Measurements from ENCODE around the gene HM13. TPM values are rescaled to one million over a fixed set of nuclear protein-coding genes. Genes with fewer than 3 reads are reported as not detected.

HM13 gene
- 46.7 and 53.2 TPM in 2 replicates for total RNA-seq (2012; rRNA removed)
- 203 and 207 TPM in 2 replicates for polyA plus RNA-seq (2012; rRNA removed)
- 159 and 176 TPM in 2 replicates for polyA plus RNA-seq (2012; cell fraction: cytosol; rRNA removed)
- polyA plus RNA-seq (2012; cell fraction: nucleus; rRNA removed; ENCODE audit: low replicate concordance), result 138 and 153 TPM in 2 replicates
- Bru-seq, nascent RNA, result percentile 91 among the genes with signal in this experiment
- percentile 91 among the genes with signal in this experiment for BruChase-seq, experiment 1, labeled RNA remaining after a 6-hour chase
- percentile 87 among the genes with signal in this experiment for BruChase-seq, experiment 2, labeled RNA remaining after a 2-hour chase
- long read RNA-seq, transcript HM13-202 (12 exons, 1,606 nt), result major isoform, 265 of 339 reads
- long read RNA-seq, transcript HM13-201 (13 exons, 1,809 nt), result minor isoform, 6 of 339 reads
- long read RNA-seq, partial matches to known transcripts, result 16 of 339 reads
- long read RNA-seq, other reads (novel, unspliced or antisense), result 47 of 339 reads

GRCh38 chr20:31514154-31515071 is at the start of gene HM13:
TSS of gene HM13 (plus strand) at chr20:31514442. CDS start at chr20:31514552, 110 bp downstream.
- H2BK20ac ChIP-seq (ENCODE audit: low read depth, low read length), result no peak within 1 kb of the TSS
- DNase-seq, result peak; percentile 94
- POLR2A ChIA-PET (ENCODE audit: unreplicated experiment), result no interaction called here
- peaks cover 8% of the 10 kb centered on the region for H3K36me3 ChIP-seq (ENCODE audit: control insufficient read depth, insufficient read depth, low read length)
- 1% methylated on average over 34 of the region's 86 CpGs; no CpG with 5 or more reads in 1 of the 2 experiments for WGBS, 2 experiments (ENCODE audit: extremely low coverage in 2 of 2, insufficient read length in 1 of 2)
- peaks cover 38% of the 10 kb centered on the region for H4K20me1 ChIP-seq (ENCODE audit: insufficient read depth, low read length)
- H2AK5ac ChIP-seq (ENCODE audit: low read depth, low read length), result peak within 1 kb of the TSS; percentile 83
- 0 out of 2 replicates have a peak within 1 kb of the TSS, but pooled peaks have one; percentile 15 for H3K18ac ChIP-seq (ENCODE audit: low read depth, low read length)
- dilution Hi-C loops (cut with HindIII; ENCODE audit: low sequenced_read_pairs, unreplicated experiment) (no loop called here), intact Hi-C loops (cut with micrococcal nuclease) (loop anchor here (1.0 kb wide), 1 partner anchor 99 kb away; no protein-coding TSS in a partner anchor), in situ Hi-C loops (cut with MboI; ENCODE audit: low sequenced_read_pairs) (no loop called here)
- H3K23ac ChIP-seq (ENCODE audit: low read depth, low read length), result peak within 1 kb of the TSS; percentile 94
- peak within 1 kb of the TSS; percentile 79 for H3K56ac ChIP-seq (ENCODE audit: extremely low read depth, insufficient read depth, low read length)
- H2AFZ ChIP-seq (replicated peaks; ENCODE audit: low read length, poor library complexity), result peak within 1 kb of the TSS; percentile 100
- H3K14ac ChIP-seq (replicated peaks; ENCODE audit: low read depth, low read length), result peak within 1 kb of the TSS; percentile 96
- peaks cover 19% of the 10 kb centered on the region for H3K4me1 ChIP-seq (ENCODE audit: control insufficient read depth, insufficient read depth, low read length)
- peak within 1 kb of the TSS; percentile 34 to 89; a peak in 3 of 4 replicates for H4K8ac ChIP-seq (ENCODE audit: low read depth in 2 of 2, low read length in 2 of 2)
- peak; percentile 81 for ATAC-seq (ENCODE audit: low read depth)
- peaks cover 13 to 44% of the 10 kb centered on the region in 2 experiments for H3K79me1 ChIP-seq (ENCODE audit: low read depth in 1 of 2, low read length in 2 of 2)
- H2BK120ac ChIP-seq (ENCODE audit: low read depth, low read length), result peak within 1 kb of the TSS; percentile 66
- H3K4ac ChIP-seq (ENCODE audit: low read depth, low read length), result peak within 1 kb of the TSS; percentile 93
- BruUV-seq (replicated peaks), result no TSS peak
- CTCF ChIA-PET, result interaction anchor here (0.6 kb wide), 2 partner anchors 33 to 56 kb away, joined by 3 to 5 read pairs; a partner anchor contains a TSS
- H3K4me2 ChIP-seq (ENCODE audit: low read depth, low read length), result peak within 1 kb of the TSS; percentile 97
- peak within 1 kb of the TSS; percentile 92 for H3K27ac ChIP-seq (ENCODE audit: insufficient read depth, low read length)
- H2AK9ac ChIP-seq (replicated peaks; ENCODE audit: low read depth, low read length, poor library complexity), result peak within 1 kb of the TSS; percentile 98
- peak within 1 kb of the TSS; percentile 90 for H3K9ac ChIP-seq (ENCODE audit: low read depth, low read length)
- H3K9me3 ChIP-seq (ENCODE audit: control insufficient read depth, insufficient read depth, low read length), result no peaks in the 10 kb centered on the region
- H2BK5ac ChIP-seq (ENCODE audit: low read depth, low read length, poor library complexity, severe bottlenecking), result peak within 1 kb of the TSS; percentile 84
- H3K27me3 ChIP-seq (ENCODE audit: control insufficient read depth, insufficient read depth, low read length), result no peaks in the 10 kb centered on the region
- peak within 1 kb of the TSS; percentile 46 for H4K5ac ChIP-seq (ENCODE audit: low read depth, low read length)
- peak; percentile 35 for TF ChIP-seq SMC3 (IDR thresholded peaks at IDR 0.05; ENCODE audit: low read depth, low read length)
- TF ChIP-seq POLR2A (IDR thresholded peaks at IDR 0.05; ENCODE audit: low read depth, low read length), result peak; percentile 90
- no peak for TF ChIP-seq MAFK (IDR thresholded peaks at IDR 0.05; ENCODE audit: low read depth, low read length)
- peak; percentile 87; the same call in 1 of the 2 replicates for TF ChIP-seq MAZ (IDR thresholded peaks at IDR 0.05; ENCODE audit: borderline replicate concordance, low read depth, low read length)
- TF ChIP-seq CTCF (conservative IDR thresholded peaks at IDR 0.05; ENCODE audit: low read depth, low read length), result peak; percentile 99
- no peak for TF ChIP-seq CHD1 (IDR thresholded peaks at IDR 0.05; ENCODE audit: low read depth, low read length)
- 0 out of 2 replicates have a peak, but pooled peaks have one; percentile 6 for TF ChIP-seq RFX5 (IDR thresholded peaks at IDR 0.05; ENCODE audit: low read depth, low read length)
- TF ChIP-seq BHLHE40 (IDR thresholded peaks at IDR 0.05; ENCODE audit: low read depth, low read length), result peak; percentile 72
- TF ChIP-seq MXI1 (IDR thresholded peaks at IDR 0.05; ENCODE audit: borderline replicate concordance, low read depth, low read length), result peak; percentile 94
- TF ChIP-seq USF2 (IDR thresholded peaks at IDR 0.05; ENCODE audit: low read depth, low read length), result 0 out of 2 replicates have a peak, but pooled peaks have one; percentile 23
- TF ChIP-seq FOS (IDR thresholded peaks at IDR 0.05; ENCODE audit: low read depth, low read length), result no peak
- no peak within 1 kb of the TSS for H2BK15ac ChIP-seq (ENCODE audit: low read depth, low read length)
- H3K4me3 ChIP-seq (ENCODE audit: insufficient read depth, low read depth, low read length), result peak within 1 kb of the TSS; percentile 84
- peak within 1 kb of the TSS; percentile 86 for H4K91ac ChIP-seq (ENCODE audit: insufficient read depth, low read depth, low read length)
- H3K9me1 ChIP-seq (ENCODE audit: insufficient read depth, low read length), result peaks cover 28% of the 10 kb centered on the region

Data from IMR-90 (cell line).